H1 (cell line): ENCODE data around the gene AP1S3. TPM values are rescaled to one million over a fixed set of nuclear protein-coding genes. Genes with fewer than 3 reads are reported as not detected.

Source experiments
- MAX ChIP-seq: IDR thresholded peaks from 2 replicates; pipeline ENCODE4 v1.6.1; 2012; ENCODE audit warnings: inconsistent platforms
- SUZ12 ChIP-seq: fragments of 200-600 bp; sonication (generic); IDR thresholded peaks from 2 replicates; pipeline ENCODE4 v1.6.1; 2012; ENCODE audit warnings: mild to moderate bottlenecking, inconsistent platforms, low read length, moderate library complexity, mixed read lengths
- TBP ChIP-seq: IDR thresholded peaks from 2 replicates; pipeline ENCODE4 v1.6.1; 2011; ENCODE audit warnings: low read depth, low read length, improper control_type of control experiment
- polyA plus RNA-seq, 7 experiments: library from polyadenylated mRNA; depleted of rRNA in 3 of 7; stranded (reverse) in 5 of 7; unstranded in 2 of 7; fragments of >200 nt in 5 of 7; fragments of 200-250 nt in 2 of 7; gene quantifications; 1 replicate in 5 of 7; 2 replicates in 1 of 7; 4 replicates in 1 of 7; pipeline versions ENCODE4 v1.2.1 to v1.2.3, GENCODE V29; 2011 to 2013; ENCODE audit warnings: missing spikeins in 2 of 7, mixed read lengths in 2 of 7
- total RNA-seq: library from RNA; stranded (reverse); fragmentation: NEBNext Ultra II Directional; extraction: Animal tissue kit (Norgen Biotek cat#: 25700); gene quantifications from 2 replicates; pipeline ENCODE4 v1.2.1, GENCODE V29; 2021

The AP1S3 gene
- total and polyA plus RNA-seq, 2 of the 8 experiments (the other 6 are each of a cell fraction or from before 2014, with no cell fraction given): 3.9 to 20.2 TPM

GRCh38 chr2:223772363-223772762, 65.0 kb downstream of the AP1S3 start (continued):
- TF ChIP-seq SUZ12 (no peak), MAX (no peak), TBP (no peak)
